ENCODE results near the gene WNK2. TPM values are rescaled to one million over a fixed set of nuclear protein-coding genes. Genes with fewer than 3 reads are reported as not detected.

The WNK2 gene
- total RNA-seq, 4 donors from 2014 or later: 18.6 to 89.9 (median 40.8) TPM

- intact Hi-C loops (cut with DNase I): no loop called here
- no peak overlapping the region for H3K27ac ChIP-seq (replicated peaks in 1 of 4)
- TF ChIP-seq, protein P1, sequence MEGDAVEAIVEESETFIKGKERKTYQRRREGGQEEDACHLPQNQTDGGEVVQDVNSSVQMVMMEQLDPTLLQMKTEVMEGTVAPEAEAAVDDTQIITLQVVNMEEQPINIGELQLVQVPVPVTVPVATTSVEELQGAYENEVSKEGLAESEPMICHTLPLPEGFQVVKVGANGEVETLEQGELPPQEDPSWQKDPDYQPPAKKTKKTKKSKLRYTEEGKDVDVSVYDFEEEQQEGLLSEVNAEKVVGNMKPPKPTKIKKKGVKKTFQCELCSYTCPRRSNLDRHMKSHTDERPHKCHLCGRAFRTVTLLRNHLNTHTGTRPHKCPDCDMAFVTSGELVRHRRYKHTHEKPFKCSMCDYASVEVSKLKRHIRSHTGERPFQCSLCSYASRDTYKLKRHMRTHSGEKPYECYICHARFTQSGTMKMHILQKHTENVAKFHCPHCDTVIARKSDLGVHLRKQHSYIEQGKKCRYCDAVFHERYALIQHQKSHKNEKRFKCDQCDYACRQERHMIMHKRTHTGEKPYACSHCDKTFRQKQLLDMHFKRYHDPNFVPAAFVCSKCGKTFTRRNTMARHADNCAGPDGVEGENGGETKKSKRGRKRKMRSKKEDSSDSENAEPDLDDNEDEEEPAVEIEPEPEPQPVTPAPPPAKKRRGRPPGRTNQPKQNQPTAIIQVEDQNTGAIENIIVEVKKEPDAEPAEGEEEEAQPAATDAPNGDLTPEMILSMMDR (IDR thresholded peaks at IDR 0.05): no peak
- TF ChIP-seq POLR2A (IDR thresholded peaks at IDR 0.05; ENCODE audit: low read depth) (no peak), POLR2AphosphoS5 (IDR thresholded peaks at IDR 0.05) (no peak), EP300 (IDR thresholded peaks at IDR 0.05) (no peak)
Measured at GRCh38 chr9:93230601-93231000, 46.7 kb downstream of the WNK2 start.

GRCh38 chr9:93231121-93231694 lies 47.3 kb downstream of the WNK2 start:
- DNase-seq (ENCODE audit: extremely low spot score): no peak
- Histone ChIP-seq H3K4me3 (no peak overlapping the region), H3K4me1 (peaks cover 44 to 70% (median 63%) of the 10 kb centered on the region in 4 donors), H3K36me3 (peaks cover 0 to 11% (median 4%) of the 10 kb centered on the region in 4 donors), H3K27me3 (no peaks in the 10 kb centered on the region), H3K27ac (replicated peaks in 1 of 4) (peak overlapping the region in 1 of 4 donors; percentile 32), H3K9me3 (no peaks in the 10 kb centered on the region)
- TF ChIP-seq POLR2AphosphoS5 (IDR thresholded peaks at IDR 0.05) (no peak), EP300 (IDR thresholded peaks at IDR 0.05) (no peak)
- intact Hi-C loops (cut with DNase I): no loop called here
- 47% methylated on average over 11 of the region's 16 CpGs for WGBS

More at GRCh38 chr9:93230601-93231000, 46.7 kb downstream of the WNK2 start:
- H3K36me3 ChIP-seq: peaks cover 0 to 9% (median 1%) of the 10 kb centered on the region in 4 donors
- H3K4me3 ChIP-seq: no peak overlapping the region
- WGBS: 94% methylated on average over 9 of the region's 15 CpGs
- H3K9me3 ChIP-seq: no peaks in the 10 kb centered on the region
- H3K27me3 ChIP-seq: no peaks in the 10 kb centered on the region
- no peak for DNase-seq (ENCODE audit: extremely low spot score)
- H3K4me1 ChIP-seq: peaks cover 51 to 75% (median 68%) of the 10 kb centered on the region in 4 donors

GRCh38 chr9:93231716-93232115 lies 47.8 kb downstream of the WNK2 start:
- TF ChIP-seq POLR2AphosphoS5 (IDR thresholded peaks at IDR 0.05) (no peak), POLR2A (IDR thresholded peaks at IDR 0.05; ENCODE audit: low read depth) (no peak)
- intact Hi-C loops (cut with DNase I): no loop called here
- DNase-seq (ENCODE audit: extremely low spot score): no peak
- Histone ChIP-seq H3K4me1 (peaks cover 39 to 65% (median 61%) of the 10 kb centered on the region in 4 donors), H3K27me3 (no peaks in the 10 kb centered on the region), H3K9me3 (no peaks in the 10 kb centered on the region), H3K4me3 (no peak overlapping the region), H3K36me3 (peaks cover 0 to 11% (median 5%) of the 10 kb centered on the region in 4 donors), H3K27ac (replicated peaks in 1 of 4) (peak overlapping the region in 1 of 4 donors; percentile 32)
- WGBS: 73% methylated on average over 10 of the region's 10 CpGs

GRCh38 chr9:93232388-93232960 lies 48.5 kb downstream of the WNK2 start:
- Histone ChIP-seq H3K9me3 (no peaks in the 10 kb centered on the region), H3K27me3 (no peaks in the 10 kb centered on the region), H3K27ac (replicated peaks in 1 of 4) (no peak overlapping the region), H3K4me3 (no peak overlapping the region), H3K36me3 (peaks cover 0 to 11% (median 5%) of the 10 kb centered on the region in 4 donors), H3K4me1 (peaks cover 38 to 65% (median 61%) of the 10 kb centered on the region in 4 donors)
- WGBS: 80% methylated on average over 7 of the region's 12 CpGs
- intact Hi-C loops (cut with DNase I): no loop called here
- no peak for DNase-seq (ENCODE audit: extremely low spot score)
- TF ChIP-seq EP300 (IDR thresholded peaks at IDR 0.05) (no peak), POLR2A (IDR thresholded peaks at IDR 0.05; ENCODE audit: low read depth) (no peak), POLR2AphosphoS5 (IDR thresholded peaks at IDR 0.05) (no peak)
- TF ChIP-seq, protein P1 (IDR thresholded peaks at IDR 0.05): no peak

- TF ChIP-seq EP300 (IDR thresholded peaks at IDR 0.05) (no peak), POLR2AphosphoS5 (IDR thresholded peaks at IDR 0.05) (no peak), POLR2A (IDR thresholded peaks at IDR 0.05; ENCODE audit: low read depth) (no peak)
- TF ChIP-seq, protein P1 (IDR thresholded peaks at IDR 0.05): no peak
- no peak overlapping the region for H3K27ac ChIP-seq (replicated peaks in 1 of 4)
- WGBS: 72% methylated on average over 7 of the region's 7 CpGs
- peaks cover 38 to 64% (median 61%) of the 10 kb centered on the region in 4 donors for H3K4me1 ChIP-seq
- no peak for DNase-seq (ENCODE audit: extremely low spot score)
- H3K27me3 ChIP-seq: no peaks in the 10 kb centered on the region
- H3K9me3 ChIP-seq: no peaks in the 10 kb centered on the region
- intact Hi-C loops (cut with DNase I): no loop called here
- H3K36me3 ChIP-seq: peaks cover 0 to 11% (median 5%) of the 10 kb centered on the region in 4 donors
- no peak overlapping the region for H3K4me3 ChIP-seq
Measured at GRCh38 chr9:93233033-93233432, 49.1 kb downstream of the WNK2 start.

Data from esophagus muscularis mucosa (tissue), 4 donors.